T47D (cell line): Measurements from ENCODE around the gene SLC37A1.

Experiments
- DNase-seq, 2 experiments: peaks; one replicate each; pipeline versions ENCODE4 v3.0.0 to v3.0.0-alpha.2; 2011 to 2012; ENCODE audit warnings: low read depth in 1 of 2, low spot score in 1 of 2
- JUND ChIP-seq: IDR thresholded peaks from 2 replicates; pipeline ENCODE4 v1.6.1; 2012; ENCODE audit warnings: low read depth
- in situ Hi-C: cut with HindIII; loops from 2 replicates; pipeline ENCODE4 v1.10.0; 2016; ENCODE audit warnings: low sequenced_read_pairs, low pct_unique_long_range_greater_than_20kb

The SLC37A1 gene

DNA sequence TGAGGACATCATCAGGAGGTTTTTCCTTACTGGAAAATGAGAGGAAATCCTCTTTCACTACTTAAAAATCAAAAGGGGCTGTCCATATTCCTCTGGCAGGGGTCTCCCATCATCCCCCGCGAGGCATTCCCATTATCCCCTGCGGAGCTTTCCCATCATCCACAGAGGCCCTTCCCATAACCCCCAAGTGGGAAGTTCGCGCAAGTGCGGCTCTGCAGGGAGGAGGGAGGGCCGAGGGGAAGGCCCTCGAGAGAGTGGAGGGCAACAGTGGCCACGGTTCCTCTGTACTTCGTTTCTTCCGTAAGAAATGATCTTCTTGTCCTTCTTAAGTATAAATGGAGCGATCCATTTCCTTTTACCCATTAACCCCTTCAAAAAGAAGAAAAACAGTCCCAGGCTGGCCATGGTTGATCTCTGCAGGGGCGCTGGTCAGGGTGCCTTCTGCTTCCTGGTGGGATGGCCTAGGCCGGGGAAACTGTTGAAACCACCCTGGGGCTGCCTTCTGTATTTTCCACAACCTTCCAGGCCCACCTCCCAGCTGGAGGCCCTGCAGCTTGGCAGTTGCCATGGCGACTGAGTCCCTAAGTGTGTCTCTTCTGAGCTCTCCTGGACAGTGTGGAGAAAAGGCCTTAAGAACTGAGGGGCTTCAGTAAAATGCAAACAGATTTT is 14.1 kb upstream of the SLC37A1 start:
- no peak for DNase-seq
- TF ChIP-seq JUND: no peak
- in situ Hi-C loops: no loop called here

DNA sequence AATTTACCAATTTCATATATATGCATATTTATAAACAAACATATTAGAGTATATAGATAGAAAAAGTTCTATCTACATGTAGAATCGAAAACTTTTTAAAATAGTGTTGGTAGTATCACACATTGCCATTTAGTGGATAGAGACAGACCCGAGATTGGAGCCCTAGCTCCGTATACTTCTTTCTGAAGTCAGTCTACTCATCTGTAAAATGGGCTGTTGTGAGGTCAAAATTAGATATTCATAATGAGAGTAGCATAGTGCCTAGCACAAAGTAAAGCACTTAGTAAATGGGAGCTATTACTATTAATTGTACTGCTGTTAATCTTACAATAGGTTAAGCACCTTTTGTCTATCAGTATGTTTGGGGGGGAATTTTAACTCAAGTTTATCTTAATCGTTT is 13.4 kb upstream of the SLC37A1 start:
- no peak for DNase-seq
- in situ Hi-C loops: no loop called here
- no peak for TF ChIP-seq JUND

DNA sequence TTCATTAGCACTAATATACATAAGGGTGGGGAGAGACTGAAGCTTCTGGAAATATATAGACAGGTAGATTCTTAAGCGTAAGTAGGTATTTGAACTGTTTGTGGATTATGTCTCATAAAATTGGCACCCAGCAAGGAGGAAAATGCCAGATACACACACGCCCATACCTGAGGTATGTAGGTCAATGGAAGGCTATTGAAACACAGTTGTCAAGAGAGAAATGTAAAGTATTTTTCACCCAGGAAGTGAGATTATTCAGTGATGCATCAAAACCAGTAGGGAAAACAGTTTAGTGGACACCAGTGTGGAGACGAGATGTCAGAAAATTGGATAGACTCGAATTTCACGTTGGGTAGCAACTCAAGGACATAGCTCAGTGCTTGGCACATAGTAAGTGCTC is 12.9 kb upstream of the SLC37A1 start:
- DNase-seq: peak in 1 of 2 experiments; percentile 18
- no peak for TF ChIP-seq JUND
- in situ Hi-C loops: no loop called here

DNA sequence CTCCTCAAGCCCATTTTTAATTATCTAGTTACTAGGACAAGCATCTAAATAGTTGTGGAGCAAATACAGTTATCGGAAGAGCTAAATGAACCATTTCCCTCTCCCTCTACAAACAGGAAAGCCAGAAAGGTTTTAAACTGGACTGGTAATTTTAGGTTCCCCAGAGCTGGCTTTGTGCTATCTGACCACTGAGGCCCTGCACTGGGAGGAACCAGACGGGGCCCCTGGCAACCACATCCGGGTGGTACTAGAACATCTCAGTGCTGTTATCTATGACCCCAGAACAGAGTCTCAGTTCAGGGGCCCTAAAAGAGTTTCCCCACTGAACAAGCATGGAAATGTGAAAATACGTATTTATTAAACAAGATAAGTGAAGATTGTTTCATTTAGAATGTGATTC is 9.9 kb upstream of the SLC37A1 start:
- no peak for TF ChIP-seq JUND
- in situ Hi-C loops: no loop called here
- no peak for DNase-seq

DNA sequence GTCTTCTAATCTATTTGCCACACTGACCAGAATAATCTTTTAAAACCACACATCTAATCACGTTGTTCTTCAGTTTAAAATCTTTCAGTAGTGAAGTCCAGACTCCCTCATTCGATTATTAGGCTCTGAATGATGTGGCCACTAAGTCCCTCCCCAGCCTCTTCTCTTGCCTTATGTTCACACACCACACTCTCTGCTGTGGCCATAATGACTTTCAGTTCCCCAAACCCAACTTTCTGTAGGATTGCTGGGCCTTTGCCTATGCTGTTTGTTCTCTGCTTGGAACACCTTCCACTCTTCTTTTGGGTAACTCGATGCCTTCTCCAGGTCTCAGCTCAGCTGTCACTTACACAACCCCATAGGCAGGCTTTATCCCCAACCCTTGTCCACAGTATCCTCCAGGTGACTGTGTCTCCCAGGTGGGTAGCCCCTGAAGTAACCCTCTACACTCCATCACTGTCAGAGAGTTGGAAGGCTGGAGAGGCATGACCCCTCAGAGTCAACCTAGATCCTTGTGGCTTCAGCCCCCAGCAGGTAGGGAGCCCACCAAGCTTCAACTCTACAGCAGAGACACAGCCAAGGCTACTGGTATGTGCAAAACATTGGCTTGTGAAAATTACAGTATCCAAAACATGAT is 8.4 kb upstream of the SLC37A1 start:
- DNase-seq: no peak
- in situ Hi-C loops: no loop called here
- no peak for TF ChIP-seq JUND

DNA sequence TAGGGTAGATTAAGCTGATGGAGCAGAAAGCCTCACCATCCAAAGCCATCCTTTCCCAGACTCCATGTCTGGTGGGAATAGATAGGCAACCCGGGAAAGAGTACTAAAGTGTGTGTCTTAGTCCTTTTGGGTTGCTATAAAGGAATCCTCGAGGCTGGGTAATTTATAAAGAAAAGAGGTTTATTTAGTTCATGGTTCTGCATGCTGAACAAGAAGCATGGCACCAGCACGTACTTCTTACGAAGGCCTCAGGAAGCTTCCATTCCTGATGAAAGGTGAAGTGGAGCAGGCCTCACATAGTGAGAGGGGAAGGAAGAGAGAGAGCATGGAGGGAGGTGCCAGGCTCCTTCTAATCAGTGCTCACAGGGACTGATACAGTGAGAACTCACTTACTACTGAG is 6.2 kb upstream of the SLC37A1 start:
- no peak for DNase-seq
- in situ Hi-C loops: no loop called here
- TF ChIP-seq JUND: no peak

DNA sequence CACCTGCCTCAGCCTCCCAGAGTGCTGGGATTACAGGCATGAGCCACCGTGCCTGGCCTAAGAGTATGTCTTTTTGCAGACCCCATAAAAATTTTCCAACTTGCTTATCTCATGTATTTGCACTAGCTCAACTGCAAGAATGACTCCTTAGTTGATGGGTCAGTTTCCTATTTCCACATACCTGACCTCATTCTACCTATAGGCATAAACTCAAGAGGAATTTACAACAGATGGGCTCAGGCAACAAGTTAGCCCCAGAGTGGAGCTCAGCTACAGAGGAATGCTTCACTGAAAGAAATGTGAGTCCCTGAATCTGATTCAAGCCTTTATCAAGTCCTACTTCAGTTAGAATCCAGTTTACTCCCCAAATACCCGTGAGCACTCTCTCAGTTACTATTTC is 5.3 kb upstream of the SLC37A1 start:
- DNase-seq: no peak
- in situ Hi-C loops: no loop called here
- no peak for TF ChIP-seq JUND

DNA sequence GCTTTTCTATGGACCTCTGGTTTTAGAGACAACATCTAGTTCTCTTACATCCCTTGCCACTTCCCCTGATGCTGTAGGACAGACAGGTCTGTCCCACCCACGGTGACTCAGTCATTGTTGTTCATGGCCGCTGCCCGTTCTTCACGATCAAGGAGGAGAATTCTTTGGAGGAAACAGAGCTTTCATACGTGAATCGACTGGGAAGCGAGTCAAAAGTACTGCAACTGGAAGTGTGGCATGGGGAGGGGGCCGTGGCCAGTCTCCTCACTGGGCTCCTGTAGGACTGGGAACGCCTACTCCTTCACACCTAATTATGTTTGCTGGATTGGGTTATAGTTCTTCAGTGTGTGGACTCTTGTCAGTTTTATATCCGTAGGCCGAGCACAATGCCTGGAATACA is 4.4 kb upstream of the SLC37A1 start:
- no peak for TF ChIP-seq JUND
- no peak for DNase-seq
- in situ Hi-C loops: no loop called here

DNA sequence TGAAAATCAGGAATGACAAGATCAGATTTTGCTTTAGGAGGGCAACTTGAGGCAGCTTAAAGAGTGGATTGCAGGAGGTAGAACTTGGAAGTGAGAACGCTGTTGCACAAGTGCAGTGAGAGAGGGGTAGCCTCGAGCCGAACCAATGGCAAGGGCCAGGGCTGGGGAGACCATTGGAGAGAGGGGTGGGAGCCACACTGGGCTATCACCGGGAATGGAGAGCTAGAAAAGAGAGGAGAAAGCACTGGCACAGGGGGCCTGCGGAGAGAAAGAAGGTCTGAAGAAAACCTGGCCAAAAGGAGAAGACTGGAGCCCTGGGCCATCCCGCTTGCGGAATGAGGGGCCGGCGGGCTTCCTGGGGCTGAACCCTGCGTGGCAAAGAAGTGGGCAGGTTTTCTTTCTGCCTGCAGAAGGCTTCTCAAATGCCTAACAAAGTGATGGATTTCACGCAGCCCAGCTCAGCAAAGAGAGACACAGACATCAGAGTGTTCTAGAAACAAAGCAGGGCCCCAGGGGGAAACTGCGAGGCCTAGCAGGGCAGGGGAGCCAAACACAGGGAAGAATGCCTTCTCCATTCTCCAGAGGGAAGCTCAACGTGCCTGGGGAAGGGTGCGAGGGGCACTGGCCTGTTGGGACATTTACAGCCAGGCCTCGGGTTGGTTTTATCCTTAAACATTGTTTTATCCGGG is 1.2 kb upstream of the SLC37A1 start:
- no peak for DNase-seq
- in situ Hi-C loops: no loop called here
- no peak for TF ChIP-seq JUND

DNA sequence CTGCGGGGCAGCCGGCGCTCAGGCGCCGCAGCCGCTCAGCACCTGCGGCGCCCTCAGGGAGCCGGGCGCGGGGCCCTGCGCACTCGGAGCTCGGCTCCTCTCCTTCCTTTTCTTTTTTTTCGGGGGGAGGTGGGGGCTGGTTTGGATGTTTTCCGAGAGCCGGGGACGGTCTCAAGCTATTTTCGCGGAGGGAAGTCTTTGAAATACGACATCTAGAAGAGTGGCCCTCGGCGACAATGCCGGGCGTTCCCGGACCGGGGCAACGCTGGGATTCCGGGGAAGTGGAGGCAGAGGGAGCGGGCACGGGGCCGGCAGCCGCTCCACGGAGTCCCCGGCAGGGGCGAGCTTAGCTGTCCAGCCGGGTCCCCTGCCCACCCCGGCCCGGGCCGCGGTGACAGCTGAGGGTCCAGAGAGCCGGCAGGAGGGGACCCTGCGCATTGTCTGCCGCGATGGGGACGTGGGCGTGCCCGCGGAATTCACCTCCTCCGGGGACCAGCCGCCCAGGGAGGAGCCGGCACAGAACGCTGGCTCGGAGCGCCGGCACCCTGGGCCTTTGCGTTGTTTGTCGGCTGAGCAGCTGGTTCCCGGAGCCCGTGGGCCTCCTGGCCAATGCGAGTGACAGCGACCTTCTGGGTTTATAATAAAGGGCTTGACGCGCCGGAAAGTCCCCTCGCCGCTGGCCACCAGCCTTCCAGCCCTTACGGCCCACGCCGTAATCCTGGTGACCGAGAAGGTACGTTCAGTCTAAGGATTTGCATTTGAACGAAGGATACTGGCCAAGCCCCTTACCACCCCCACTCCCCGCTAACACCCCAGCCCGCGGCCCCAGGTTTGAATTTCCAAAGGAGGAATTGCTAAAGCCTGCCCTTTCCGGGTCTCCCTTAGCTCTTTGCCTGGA is 582 bp downstream of the SLC37A1 start:
- in situ Hi-C loops: no loop called here
- peak in 1 of 2 experiments; percentile 64 for DNase-seq

DNA sequence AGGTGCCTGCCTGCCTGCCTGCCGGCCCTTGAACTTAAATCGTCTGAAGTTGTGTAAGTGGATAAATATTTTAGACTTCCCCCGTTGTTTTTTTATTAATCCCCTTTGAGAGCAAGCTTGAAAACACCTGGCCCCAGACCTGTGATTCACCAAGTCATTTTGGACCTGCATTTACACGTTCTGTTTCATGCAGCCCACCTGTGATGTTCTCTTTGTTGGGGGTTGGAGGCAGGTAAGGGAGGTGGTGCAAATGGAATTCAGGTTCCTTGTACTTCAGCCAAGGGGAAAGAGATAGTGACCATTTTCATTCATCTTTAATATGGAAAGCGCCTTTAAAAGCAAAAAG is 1.2 kb downstream of the SLC37A1 start:
- in situ Hi-C loops: no loop called here
- no peak for DNase-seq
- no peak for TF ChIP-seq JUND

More for the DNA sequence above, 582 bp downstream of the SLC37A1 start:
- TF ChIP-seq JUND: no peak

DNA sequence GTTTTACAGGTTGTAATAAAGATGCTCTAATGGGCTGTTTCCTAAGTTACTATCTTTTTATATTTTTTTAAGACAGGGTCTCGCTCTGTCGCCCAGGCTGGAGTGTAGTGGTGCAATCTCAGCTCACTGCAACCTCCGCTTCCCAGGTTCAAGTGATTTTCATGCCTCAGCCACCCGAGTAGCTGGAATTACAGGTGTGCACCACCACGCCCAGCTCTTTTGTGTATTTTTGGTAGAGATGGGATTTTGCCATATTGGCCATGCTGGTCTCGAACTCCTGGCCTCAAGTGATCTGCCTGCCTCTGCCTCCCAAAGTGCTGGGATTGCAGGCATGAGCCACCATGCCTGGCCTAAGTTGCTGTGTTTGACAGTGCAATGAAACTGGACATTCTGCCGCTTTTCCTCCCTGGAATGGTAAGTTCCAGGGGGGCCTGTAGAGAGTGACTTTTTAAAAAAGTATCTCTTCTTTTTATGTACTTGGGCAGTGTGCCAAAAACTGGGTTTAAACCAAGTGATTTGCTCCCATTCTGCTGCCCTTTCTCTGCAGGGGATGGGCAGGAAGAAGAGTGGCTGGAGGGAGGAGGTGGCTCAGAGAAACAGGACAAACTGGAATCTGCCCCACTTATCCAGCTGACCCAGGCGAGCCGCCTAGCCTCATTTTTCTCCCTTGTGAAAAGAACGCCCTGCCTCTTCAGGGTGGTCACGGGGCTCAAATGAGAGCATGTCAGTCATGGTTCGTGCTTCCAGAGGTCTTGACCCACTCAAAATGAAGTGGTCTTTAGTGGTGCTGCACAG is 2.3 kb downstream of the SLC37A1 start:
- in situ Hi-C loops: no loop called here
- DNase-seq: peak; percentile 84 to 92
- TF ChIP-seq JUND: no peak
